HK-2 (cell line): ENCODE results near the gene TUBA4B.
"Not testable (repeated sequence)": the region's sequence is repeated elsewhere in the genome, so short reads cannot be mapped to it uniquely, and the experiment has no call there.

Experiments used
- DNase-seq: peaks from one replicate; pipeline ENCODE4 v3.0.0-alpha.2; 2018; ENCODE audit not compliant: unreplicated experiment

The TUBA4B gene

GRCh38 chr2:219290381-219291171 is 37.5 kb downstream of the TUBA4B start:
- no peak for DNase-seq

GRCh38 chr2:219291394-219291793 is 38.4 kb downstream of the TUBA4B start:
- no peak for DNase-seq

- DNase-seq: no peak
Observed at GRCh38 chr2:219291910-219292490, 39.0 kb downstream of the TUBA4B start.

GRCh38 chr2:219292616-219293015 is 39.6 kb downstream of the TUBA4B start:
- DNase-seq: no peak

- no peak for DNase-seq
Observed at GRCh38 chr2:219293736-219294231, 40.7 kb downstream of the TUBA4B start.

- peak; percentile 90 for DNase-seq
Observed at GRCh38 chr2:219294356-219295351, 41.6 kb downstream of the TUBA4B start.

GRCh38 chr2:219296142-219296541 is 43.1 kb downstream of the TUBA4B start:
- no peak for DNase-seq

- DNase-seq: no peak
Observed at GRCh38 chr2:219296631-219297391, 43.8 kb downstream of the TUBA4B start.

GRCh38 chr2:219297766-219298456 is 44.9 kb downstream of the TUBA4B start:
- no peak for DNase-seq

- DNase-seq: peak; percentile 91
Observed at GRCh38 chr2:219298759-219299371, 45.8 kb downstream of the TUBA4B start.

- DNase-seq: no peak
Observed at GRCh38 chr2:219299372-219299760, 46.3 kb downstream of the TUBA4B start.

- DNase-seq: no peak
Observed at GRCh38 chr2:219300022-219300421, 47.0 kb downstream of the TUBA4B start.

GRCh38 chr2:219302412-219302968 is 49.4 kb downstream of the TUBA4B start:
- DNase-seq: no peak

GRCh38 chr2:219304223-219304622 is 51.2 kb downstream of the TUBA4B start:
- DNase-seq: no peak

- DNase-seq: no peak
Observed at GRCh38 chr2:219306047-219306446, 53.0 kb downstream of the TUBA4B start.

GRCh38 chr2:219308142-219309101 is 55.4 kb downstream of the TUBA4B start:
- DNase-seq: peak; percentile 89

GRCh38 chr2:219309278-219309677 is 56.2 kb downstream of the TUBA4B start, which contains the start of gene PTPRN:
Gene PTPRN (minus strand): TSS chr2:219309401. CDS start chr2:219309332, 69 bp downstream.
- DNase-seq: no peak

GRCh38 chr2:219312683-219313263 is 59.7 kb downstream of the TUBA4B start:
- not testable (repeated sequence) for DNase-seq
